ENCODE data around the gene NKAPL.

Gene NKAPL

GRCh38 chr6:28245206-28245941 lies 13.7 kb upstream of the NKAPL start:
- no peak for DNase-seq (ENCODE audit: low read depth)

GRCh38 chr6:28248916-28249315 lies 10.2 kb upstream of the NKAPL start:
- no peak for DNase-seq (ENCODE audit: low read depth)

- DNase-seq (ENCODE audit: low read depth) = no peak
Measured at GRCh38 chr6:28250747-28251146, 8.3 kb upstream of the NKAPL start.

GRCh38 chr6:28251661-28252008 lies 7.5 kb upstream of the NKAPL start:
- peak; percentile 12 for DNase-seq (ENCODE audit: low read depth)

GRCh38 chr6:28252009-28252975 lies 6.8 kb upstream of the NKAPL start, which contains the start of gene ZKSCAN4:
Gene ZKSCAN4 (minus strand): TSS chr6:28252269. CDS start chr6:28251980, 289 bp downstream.
- DNase-seq (ENCODE audit: low read depth) = peak; percentile 81

GRCh38 chr6:28254121-28254519 lies 5.0 kb upstream of the NKAPL start:
- no peak for DNase-seq (ENCODE audit: low read depth)

GRCh38 chr6:28257042-28257441 lies 2.1 kb upstream of the NKAPL start:
- DNase-seq (ENCODE audit: low read depth) = no peak

GRCh38 chr6:28263922-28264321 lies 4.8 kb downstream of the NKAPL start:
- DNase-seq (ENCODE audit: low read depth) = no peak

- DNase-seq (ENCODE audit: low read depth) = no peak
Measured at GRCh38 chr6:28264834-28265401, 5.8 kb downstream of the NKAPL start.

GRCh38 chr6:28266563-28266961 lies 7.5 kb downstream of the NKAPL start:
- DNase-seq (ENCODE audit: low read depth) = no peak

- peak; percentile 80 for DNase-seq (ENCODE audit: low read depth)
Measured at GRCh38 chr6:28266962-28267694, 8.0 kb downstream of the NKAPL start, which contains the start of gene ZSCAN26. Gene ZSCAN26 (plus strand): TSS chr6:28267143. CDS start chr6:28271920, 4,777 bp downstream.

GRCh38 chr6:28267695-28268059 lies 8.6 kb downstream of the NKAPL start:
- DNase-seq (ENCODE audit: low read depth) = no peak

GRCh38 chr6:28269492-28269891 lies 10.4 kb downstream of the NKAPL start:
- no peak for DNase-seq (ENCODE audit: low read depth)

- no peak for DNase-seq (ENCODE audit: low read depth)
Measured at GRCh38 chr6:28274888-28275287, 15.8 kb downstream of the NKAPL start.

GRCh38 chr6:28277746-28278145 lies 18.6 kb downstream of the NKAPL start:
- DNase-seq (ENCODE audit: low read depth) = no peak

- DNase-seq (ENCODE audit: low read depth) = no peak
Measured at GRCh38 chr6:28280595-28281287, 21.6 kb downstream of the NKAPL start.

- peak; percentile 46 for DNase-seq (ENCODE audit: low read depth)
Measured at GRCh38 chr6:28281288-28282064, 22.4 kb downstream of the NKAPL start, which contains the start of gene PGBD1. Gene PGBD1 (plus strand): TSS chr6:28281572. CDS start chr6:28283814, 2,242 bp downstream.

- DNase-seq (ENCODE audit: low read depth) = no peak
Measured at GRCh38 chr6:28282926-28283325, 23.8 kb downstream of the NKAPL start.

GRCh38 chr6:28291573-28291972 lies 32.5 kb downstream of the NKAPL start:
- no peak for DNase-seq (ENCODE audit: low read depth)

GRCh38 chr6:28295326-28295725 lies 36.2 kb downstream of the NKAPL start:
- no peak for DNase-seq (ENCODE audit: low read depth)
